ENCODE results near the gene LCK.

DNA sequence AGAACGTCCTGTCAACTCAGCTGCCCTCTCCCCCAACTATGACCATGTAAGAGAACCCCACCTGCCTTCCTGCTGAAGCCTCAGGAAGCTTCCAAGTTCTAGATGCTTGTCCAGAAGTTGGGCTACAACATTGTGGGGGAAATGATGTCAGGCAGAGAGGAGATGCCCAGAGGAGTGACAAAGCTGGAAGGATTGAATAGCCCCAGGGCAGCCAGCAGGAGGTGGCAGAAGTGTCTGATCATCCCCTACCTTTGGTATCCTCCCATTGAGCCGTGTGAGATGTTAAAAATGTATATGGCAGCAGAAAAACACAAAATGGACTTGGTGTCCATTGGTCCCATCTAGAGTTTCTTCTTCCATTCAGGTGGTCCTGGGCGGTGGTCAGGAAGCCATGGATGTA, 22.3 kb upstream of the LCK start:
- TF ChIP-seq, protein P1, sequence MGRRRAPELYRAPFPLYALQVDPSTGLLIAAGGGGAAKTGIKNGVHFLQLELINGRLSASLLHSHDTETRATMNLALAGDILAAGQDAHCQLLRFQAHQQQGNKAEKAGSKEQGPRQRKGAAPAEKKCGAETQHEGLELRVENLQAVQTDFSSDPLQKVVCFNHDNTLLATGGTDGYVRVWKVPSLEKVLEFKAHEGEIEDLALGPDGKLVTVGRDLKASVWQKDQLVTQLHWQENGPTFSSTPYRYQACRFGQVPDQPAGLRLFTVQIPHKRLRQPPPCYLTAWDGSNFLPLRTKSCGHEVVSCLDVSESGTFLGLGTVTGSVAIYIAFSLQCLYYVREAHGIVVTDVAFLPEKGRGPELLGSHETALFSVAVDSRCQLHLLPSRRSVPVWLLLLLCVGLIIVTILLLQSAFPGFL (CRISPR knock-in tag; IDR thresholded peaks at IDR 0.05; ENCODE audit: borderline replicate concordance), result no peak
- TF ChIP-seq, protein P2, sequence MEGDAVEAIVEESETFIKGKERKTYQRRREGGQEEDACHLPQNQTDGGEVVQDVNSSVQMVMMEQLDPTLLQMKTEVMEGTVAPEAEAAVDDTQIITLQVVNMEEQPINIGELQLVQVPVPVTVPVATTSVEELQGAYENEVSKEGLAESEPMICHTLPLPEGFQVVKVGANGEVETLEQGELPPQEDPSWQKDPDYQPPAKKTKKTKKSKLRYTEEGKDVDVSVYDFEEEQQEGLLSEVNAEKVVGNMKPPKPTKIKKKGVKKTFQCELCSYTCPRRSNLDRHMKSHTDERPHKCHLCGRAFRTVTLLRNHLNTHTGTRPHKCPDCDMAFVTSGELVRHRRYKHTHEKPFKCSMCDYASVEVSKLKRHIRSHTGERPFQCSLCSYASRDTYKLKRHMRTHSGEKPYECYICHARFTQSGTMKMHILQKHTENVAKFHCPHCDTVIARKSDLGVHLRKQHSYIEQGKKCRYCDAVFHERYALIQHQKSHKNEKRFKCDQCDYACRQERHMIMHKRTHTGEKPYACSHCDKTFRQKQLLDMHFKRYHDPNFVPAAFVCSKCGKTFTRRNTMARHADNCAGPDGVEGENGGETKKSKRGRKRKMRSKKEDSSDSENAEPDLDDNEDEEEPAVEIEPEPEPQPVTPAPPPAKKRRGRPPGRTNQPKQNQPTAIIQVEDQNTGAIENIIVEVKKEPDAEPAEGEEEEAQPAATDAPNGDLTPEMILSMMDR (IDR thresholded peaks at IDR 0.05), result no peak
- TF ChIP-seq FOXP1 (CRISPR knock-in tag; IDR thresholded peaks at IDR 0.05; ENCODE audit: borderline replicate concordance), result no peak
